A673 (cell line): ENCODE data around the gene GCG.

ENCODE experiments used
- CTCF ChIP-seq: fragments of 300-800, 200-600 bp; sonication (generic); conservative IDR thresholded peaks from 2 replicates; pipeline ENCODE4 v1.5.1; 2017; ENCODE audit warnings: low read depth, mild to moderate bottlenecking, antibody characterized with exemption, low read length, moderate library complexity, mixed read lengths
- EZH2 ChIP-seq: fragments of 200-600 bp; sonication (generic); IDR thresholded peaks from 2 replicates; pipeline ENCODE4 v1.6.1; 2017; ENCODE audit warnings: borderline replicate concordance, low read depth, mild to moderate bottlenecking, mixed read lengths, antibody characterized with exemption, low read length; ENCODE audit not compliant: poor library complexity, severe bottlenecking

GRCh38 chr2:162184821-162185450 lies 32.9 kb upstream of the GCG start:
- TF ChIP-seq CTCF (no peak), EZH2 (no peak)
